ENCODE measurements around the gene CCNF.

GRCh38 chr16:2476345-2476720 lies 47.1 kb downstream of the CCNF start:
- TF ChIP-seq YY1 (IDR thresholded peaks at IDR 0.05; ENCODE audit: insufficient read depth, insufficient read length) = no peak
- no peak for TF ChIP-seq ZNF274 (IDR thresholded peaks at IDR 0.05; ENCODE audit: low read depth, low read length)
- TF ChIP-seq SUZ12 (IDR thresholded peaks at IDR 0.05; ENCODE audit: extremely low read depth, insufficient read depth, insufficient read length) = no peak

Measured in NT2/D1 (cell line).